ENCODE data around the gene HAGH.

Gene HAGH

DNA sequence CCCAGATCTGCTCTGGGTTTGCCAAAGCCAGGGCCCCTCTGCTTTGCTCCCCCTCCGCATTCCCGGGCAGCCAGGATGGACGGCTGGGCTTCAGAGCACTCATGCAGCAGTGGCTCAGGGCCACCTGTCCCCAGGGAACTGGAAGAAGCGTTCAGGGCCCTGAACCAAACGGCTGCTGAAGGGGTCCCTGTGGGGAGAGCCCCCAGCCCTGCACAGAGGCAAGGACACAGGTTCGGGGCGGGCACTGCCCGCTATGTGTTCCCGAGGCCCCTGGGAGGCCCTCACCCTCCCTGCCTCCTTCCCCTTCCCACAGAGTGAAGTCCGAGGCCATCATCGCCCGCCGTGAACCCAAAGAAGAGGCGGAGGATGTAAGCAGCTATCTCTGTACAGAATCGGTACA is 65.7 kb downstream of the HAGH start:
- no peak for DNase-seq

DNA sequence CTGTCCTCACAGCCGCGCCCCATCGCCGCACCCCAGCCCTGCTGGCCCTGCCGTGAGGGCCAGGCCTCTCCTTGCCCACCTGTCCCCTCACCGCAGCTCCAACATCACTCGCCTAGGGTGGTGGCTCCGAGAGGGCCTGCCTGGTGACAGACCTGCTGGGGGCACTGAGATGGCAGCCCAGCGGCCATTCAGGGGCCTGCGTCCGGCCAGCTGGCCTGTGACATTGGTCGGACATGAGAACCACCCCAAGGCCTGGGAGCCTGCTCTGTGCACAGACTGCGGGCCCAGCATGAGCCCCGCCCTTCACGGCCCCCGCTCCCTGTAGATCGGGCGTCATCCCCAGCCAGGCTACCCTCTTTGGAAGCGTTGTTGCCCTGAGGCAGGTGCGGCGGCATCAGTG is 67.1 kb downstream of the HAGH start:
- no peak for DNase-seq

DNA sequence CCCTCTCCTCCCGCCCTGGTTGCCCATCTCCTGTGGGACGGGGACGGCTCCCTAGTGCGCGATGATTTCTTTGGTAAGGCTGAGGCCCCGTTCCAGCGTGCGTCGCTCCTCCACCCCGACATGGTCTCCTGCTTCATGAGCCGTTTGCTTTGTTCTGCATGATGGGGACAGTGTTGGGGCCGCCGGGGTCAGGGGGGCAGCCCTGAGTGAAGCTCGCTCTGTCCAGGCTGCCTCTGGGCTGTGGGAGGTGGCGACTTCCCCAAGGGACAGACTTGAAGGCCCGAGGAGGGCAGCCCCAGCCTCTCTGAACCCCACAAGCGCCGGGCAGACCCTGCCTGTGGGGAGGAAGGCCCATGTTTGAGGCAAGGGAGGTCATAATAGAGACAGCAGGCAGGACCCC is 67.7 kb downstream of the HAGH start:
- no peak for DNase-seq

DNA sequence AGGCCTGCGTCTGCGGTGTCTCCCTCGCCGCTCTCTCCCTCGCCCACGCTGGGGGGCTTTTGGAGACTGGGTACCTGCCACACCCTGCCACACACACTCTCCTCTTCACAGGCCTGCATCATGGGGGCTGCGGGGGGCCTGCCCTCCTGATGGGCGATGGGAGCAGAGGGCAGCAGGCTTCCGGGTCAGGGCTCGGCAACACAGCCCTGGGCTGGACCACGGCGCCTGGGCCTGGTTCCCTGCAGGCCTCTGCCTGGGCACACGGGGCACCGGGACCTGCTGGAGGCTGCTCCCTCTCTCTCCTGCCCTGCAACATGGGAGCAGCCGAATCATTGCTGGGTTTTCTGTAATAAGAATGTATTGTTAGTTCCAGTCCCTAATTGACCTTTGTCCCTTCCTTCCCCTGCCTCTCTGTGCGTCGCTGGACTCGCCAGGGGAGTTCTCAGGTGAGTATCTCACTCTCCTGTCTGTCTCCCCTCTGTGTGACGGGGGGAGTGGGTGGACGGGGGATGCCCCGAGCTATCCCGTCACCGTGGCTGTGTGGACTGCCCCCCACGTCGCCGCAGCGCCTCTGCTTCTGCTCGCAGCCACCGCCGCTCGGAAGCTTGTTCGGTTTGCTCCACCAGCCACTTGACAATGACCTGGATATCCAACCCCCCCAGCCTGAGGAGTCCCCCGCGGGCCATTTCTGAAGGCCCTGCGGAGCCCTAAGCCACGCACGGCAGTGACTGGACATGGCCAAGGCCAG is 68.7 kb downstream of the HAGH start:
- DNase-seq, result no peak

Data from CD4-positive, alpha-beta T cell treated with Interleukin-10 for 1 hour (primary cell).